K562 (cell line): ENCODE measurements around the gene PPIA. TPM values are rescaled to one million over a fixed set of nuclear protein-coding genes. Genes with fewer than 3 reads are reported as not detected.

Source experiments
- CGGBP1 ChIP-seq: fragments of 250-450 bp; sonication (Bioruptor Pico); IDR thresholded peaks from 2 replicates; pipeline ENCODE4 v1.9.0; 2021; ENCODE audit warnings: mild to moderate bottlenecking
- COPS2 ChIP-seq: fragments of 450-650 bp; conservative IDR thresholded peaks from 2 replicates; pipeline ENCODE4 v1.6.1; 2016; ENCODE audit warnings: mild to moderate bottlenecking, moderate library complexity
- ETV6 ChIP-seq, 3 experiments: fragments of 150-350 bp in 1 of 3; sonication (generic) in 1 of 3; formaldehyde crosslinking in 1 of 3; IDR thresholded peaks; 2 replicates each; pipeline versions ENCODE4 v1.6.1 to v1.8.0; 2014 to 2022; ENCODE audit warnings: borderline replicate concordance in 2 of 3, low read depth in 2 of 3, antibody characterized with exemption in 1 of 3, low read length in 1 of 3, mild to moderate bottlenecking in 1 of 3, missing genetic modification reagents in 1 of 3
- FOS ChIP-seq: IDR thresholded peaks from 3 replicates; pipeline ENCODE4 v1.6.1; 2011; ENCODE audit not compliant: insufficient read length; ENCODE audit errors: extremely low read depth
- HNRNPK ChIP-seq: fragments of 200-400 bp; formaldehyde crosslinking; IDR thresholded peaks from one replicate; pipeline ENCODE4 v1.6.1; 2018; ENCODE audit warnings: mild to moderate bottlenecking, low read depth, low read length; ENCODE audit not compliant: poor library complexity, severe bottlenecking
- MBD1 ChIP-seq: fragments of 250-450 bp; sonication (Bioruptor Pico); IDR thresholded peaks from 2 replicates; pipeline ENCODE4 v1.8.0; 2022; ENCODE audit warnings: inconsistent platforms
- MYC ChIP-seq, 2 experiments: fragments of 250-450 bp in 1 of 2; sonication (Bioruptor Pico) in 1 of 2; IDR thresholded peaks; 2 replicates each; pipeline versions ENCODE4 v1.5.1 to v1.6.1; 2012 to 2021; ENCODE audit warnings: low read depth in 2 of 2, borderline replicate concordance in 1 of 2, improper control_type of control experiment in 1 of 2, low read length in 1 of 2, mild to moderate bottlenecking in 1 of 2, moderate library complexity in 1 of 2
- NR4A1 ChIP-seq, 2 experiments: fragments of 250-450 bp in 1 of 2; fragments of 450-650 bp in 1 of 2; sonication (Bioruptor Pico) in 1 of 2; IDR thresholded peaks; 2 replicates each; pipeline versions ENCODE4 v1.4.0 to v1.6.1; 2016 to 2020; ENCODE audit warnings: mild to moderate bottlenecking in 2 of 2, missing compliant biosample characterization in 1 of 2, missing genetic modification characterization in 1 of 2, moderate library complexity in 1 of 2
- RBFOX2 ChIP-seq: fragments of 200-400 bp; formaldehyde crosslinking; IDR thresholded peaks from 2 replicates; pipeline ENCODE4 v1.6.1; 2017; ENCODE audit warnings: low read depth, mild to moderate bottlenecking, low read length, moderate library complexity
- RBM22 ChIP-seq: fragments of 200-400 bp; formaldehyde crosslinking; IDR thresholded peaks from 2 replicates; pipeline ENCODE4 v1.6.1; 2018; ENCODE audit warnings: low read length, low read depth; ENCODE audit not compliant: poor library complexity, severe bottlenecking
- STAT5A ChIP-seq: IDR thresholded peaks from 2 replicates; pipeline ENCODE4 v1.6.1; 2012; ENCODE audit warnings: low read length, inconsistent platforms, borderline replicate concordance
- ZMIZ1 ChIP-seq, 2 experiments: fragments of 150-350 bp in 1 of 2; IDR thresholded peaks; 2 replicates each; pipeline ENCODE4 v1.6.1; 2012 to 2016; ENCODE audit warnings: low read depth in 2 of 2, low read length in 2 of 2, mild to moderate bottlenecking in 1 of 2, moderate library complexity in 1 of 2
- ZNF41 ChIP-seq: fragments of 250-450 bp; sonication (Bioruptor Pico); conservative IDR thresholded peaks from 2 replicates; pipeline ENCODE4 v1.4.0; 2020; ENCODE audit warnings: mild to moderate bottlenecking
- ZNF449 ChIP-seq: fragments of 250-450 bp; sonication (Bioruptor Pico); IDR thresholded peaks from 2 replicates; pipeline ENCODE4 v1.8.0; 2022; ENCODE audit warnings: moderate library complexity, mild to moderate bottlenecking, inconsistent platforms
- ZNF512 ChIP-seq: IDR thresholded peaks from 2 replicates; pipeline ENCODE4 v1.6.1; 2016; ENCODE audit warnings: missing genetic modification characterization, missing compliant biosample characterization
- polyA plus RNA-seq, 8 experiments: library from polyadenylated mRNA; depleted of rRNA in 4 of 8; stranded (reverse) in 5 of 8; unstranded in 3 of 8; fragments of >200 nt; fragmentation: Nextera tagmentation in 2 of 8; fragmentation: Illumina TruSeq in 1 of 8; extraction: Ambion mirVana in 2 of 8; extraction: Trizol in 1 of 8; gene quantifications; 2 replicates each; pipeline versions ENCODE4 v1.2.1 to v1.2.3, GENCODE V29; 2011 to 2014; ENCODE audit warnings: inconsistent platforms in 1 of 8, missing spikeins in 1 of 8
- total RNA-seq, 7 experiments: library from RNA; depleted of rRNA in 6 of 7; stranded (reverse); fragments of >200 nt in 6 of 7; fragmentation: Illumina TruSeq in 2 of 7; extraction: Trizol in 2 of 7; gene quantifications; 2 replicates each; pipeline versions ENCODE4 v1.2.1 to v1.2.3, GENCODE V29; 2011 to 2021; ENCODE audit warnings: low replicate concordance in 1 of 7

PPIA gene
- total and polyA plus RNA-seq, 9 of the 15 experiments (the other 6 are each of a cell fraction or from before 2014, with no cell fraction given): 2,583 to 7,504 (median 3,973) TPM

- TF ChIP-seq ZMIZ1 (IDR thresholded peaks at IDR 0.05; ENCODE audit: low read depth in 2 of 2, low read length in 2 of 2) (no peak), RBM22 (no peak), ZNF512 (tag) (no peak), ZNF41 (CRISPR knock-in tag) (no peak), COPS2 (no peak), STAT5A (no peak), MBD1 (CRISPR knock-in tag) (no peak), RBFOX2 (no peak), NR4A1 (CRISPR knock-in tag; IDR thresholded peaks at IDR 0.05) (no peak), NR4A1 (tag; IDR thresholded peaks at IDR 0.05) (no peak), HNRNPK (no peak), CGGBP1 (CRISPR knock-in tag) (no peak), FOS (no peak), ZNF449 (CRISPR knock-in tag) (no peak), ETV6 (IDR thresholded peaks at IDR 0.05; ENCODE audit: borderline replicate concordance in 1 of 2, low read depth in 2 of 2, low read length in 1 of 2) (no peak), ETV6 (CRISPR knock-in tag; IDR thresholded peaks at IDR 0.05; ENCODE audit: borderline replicate concordance) (no peak), MYC (IDR thresholded peaks at IDR 0.05; ENCODE audit: low read depth, low read length) (no peak), MYC (CRISPR knock-in tag; IDR thresholded peaks at IDR 0.05; ENCODE audit: borderline replicate concordance, low read depth) (no peak)
These were observed 28.5 kb downstream of the PPIA start (continued) for GRCh38 chr7:44824894-44825526.
